HG03159 (cell line): ENCODE measurements around the gene PRSS38.

Source experiments
- ATAC-seq: cut with Tn5 transposase; IDR thresholded peaks from one replicate; pipeline ENCODE4 v1.9.1; 2021; ENCODE audit warnings: mild to moderate bottlenecking, moderate library complexity; ENCODE audit not compliant: unreplicated experiment

Gene PRSS38

DNA sequence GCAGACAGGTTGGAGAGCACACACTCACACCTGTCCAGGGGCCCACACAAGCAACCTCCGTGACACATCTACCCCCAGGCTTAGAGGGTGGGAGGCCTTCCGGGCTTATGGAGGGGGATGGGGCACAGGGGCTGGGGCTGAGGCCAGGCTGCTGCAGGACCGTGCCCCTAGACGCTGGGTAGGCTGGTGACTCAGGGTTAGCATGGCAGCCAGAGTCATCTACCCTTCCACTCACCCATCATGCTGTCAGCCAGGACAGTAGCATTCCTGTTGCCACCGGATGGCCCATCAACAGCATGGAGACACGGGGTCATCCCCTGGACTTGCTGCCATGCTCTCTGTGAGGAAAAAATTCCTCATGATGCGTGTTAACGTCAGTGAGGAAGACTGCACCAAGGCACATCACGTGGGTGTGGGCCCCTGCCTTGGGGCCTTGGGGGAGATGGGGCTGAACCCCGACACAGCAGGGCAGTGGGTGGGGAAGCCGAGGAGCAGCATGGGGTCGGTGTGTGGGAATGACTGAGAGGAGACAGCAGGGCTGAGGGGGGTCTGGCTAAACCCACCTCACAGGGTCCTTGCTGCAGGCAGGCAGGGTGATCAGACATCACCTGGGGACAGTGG lies 79.5 kb downstream of the PRSS38 start:
- ATAC-seq = no peak
